Measurements from ENCODE around the gene FAT2.

DNA sequence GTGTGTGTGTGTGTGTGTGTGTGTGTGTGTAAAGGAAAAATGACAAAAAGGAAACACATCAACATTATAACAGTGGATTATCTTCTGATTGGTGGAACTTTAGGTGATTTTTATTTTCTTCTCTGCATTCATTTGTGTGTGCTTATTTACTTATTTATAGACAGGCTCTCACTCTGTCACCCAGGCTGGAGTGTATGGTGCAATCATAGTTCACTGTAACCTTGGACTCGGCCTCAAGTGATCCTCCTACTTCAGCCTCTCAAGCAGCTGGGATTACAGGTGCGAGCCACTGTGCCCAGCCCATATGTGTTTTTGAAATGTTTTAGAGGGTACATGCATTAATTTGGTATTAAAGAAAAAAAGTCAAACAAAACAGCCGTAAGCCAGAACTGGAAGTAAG, 39.1 kb downstream of the FAT2 start:
- TF ChIP-seq POLR2A (IDR thresholded peaks at IDR 0.05): no peak
- TF ChIP-seq, protein P1, sequence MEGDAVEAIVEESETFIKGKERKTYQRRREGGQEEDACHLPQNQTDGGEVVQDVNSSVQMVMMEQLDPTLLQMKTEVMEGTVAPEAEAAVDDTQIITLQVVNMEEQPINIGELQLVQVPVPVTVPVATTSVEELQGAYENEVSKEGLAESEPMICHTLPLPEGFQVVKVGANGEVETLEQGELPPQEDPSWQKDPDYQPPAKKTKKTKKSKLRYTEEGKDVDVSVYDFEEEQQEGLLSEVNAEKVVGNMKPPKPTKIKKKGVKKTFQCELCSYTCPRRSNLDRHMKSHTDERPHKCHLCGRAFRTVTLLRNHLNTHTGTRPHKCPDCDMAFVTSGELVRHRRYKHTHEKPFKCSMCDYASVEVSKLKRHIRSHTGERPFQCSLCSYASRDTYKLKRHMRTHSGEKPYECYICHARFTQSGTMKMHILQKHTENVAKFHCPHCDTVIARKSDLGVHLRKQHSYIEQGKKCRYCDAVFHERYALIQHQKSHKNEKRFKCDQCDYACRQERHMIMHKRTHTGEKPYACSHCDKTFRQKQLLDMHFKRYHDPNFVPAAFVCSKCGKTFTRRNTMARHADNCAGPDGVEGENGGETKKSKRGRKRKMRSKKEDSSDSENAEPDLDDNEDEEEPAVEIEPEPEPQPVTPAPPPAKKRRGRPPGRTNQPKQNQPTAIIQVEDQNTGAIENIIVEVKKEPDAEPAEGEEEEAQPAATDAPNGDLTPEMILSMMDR (IDR thresholded peaks at IDR 0.05): no peak

Measured in uterus (tissue), 2 donors.